Adrenal gland (tissue), 5 donors: ENCODE measurements around the gene ENTREP3.

Source experiments
- POLR2A ChIP-seq, 2 donors: fragments of 450-650 bp; IDR thresholded peaks; one replicate each; pipeline ENCODE4 v1.6.1; 2017; ENCODE audit warnings: antibody characterized with exemption in 2 of 2, mild to moderate bottlenecking in 2 of 2, moderate library complexity in 1 of 2
- TF ChIP-seq, protein P1 (sequence below), 6 experiments: fragments of 450-650 bp in 4 of 6; fragments of 200-600 bp in 2 of 6; sonication (generic) in 1 of 6; IDR thresholded peaks; 1 replicate in 5 of 6; 2 replicates in 1 of 6; pipeline versions ENCODE4 v1.5.1 to v1.8.0; 2016 to 2021; ENCODE audit warnings: antibody characterized with exemption in 6 of 6, mild to moderate bottlenecking in 2 of 6, moderate library complexity in 1 of 6
- donor health status: DM: no; HTN: no; CAD: no.

DNA sequence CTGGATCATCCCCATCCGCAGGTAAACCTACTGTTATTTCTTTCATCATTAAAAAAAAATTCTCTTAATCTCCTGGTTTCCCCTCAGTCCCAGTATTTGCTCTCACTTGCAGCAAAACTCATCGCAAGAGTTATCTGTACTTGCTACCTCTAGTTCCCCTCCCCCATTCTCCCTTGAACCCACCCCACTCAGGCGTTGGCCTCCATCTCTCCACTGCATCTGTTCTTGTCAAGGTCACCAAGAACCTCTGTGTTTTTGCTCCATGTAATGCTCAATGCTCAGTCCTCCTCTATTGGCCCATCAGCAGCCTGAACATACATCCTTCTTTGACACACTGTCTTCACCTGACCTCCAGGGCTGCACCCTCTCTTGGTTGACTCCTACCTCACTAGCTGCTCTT, 41.4 kb upstream of the ENTREP3 start:
- TF ChIP-seq, protein P1, sequence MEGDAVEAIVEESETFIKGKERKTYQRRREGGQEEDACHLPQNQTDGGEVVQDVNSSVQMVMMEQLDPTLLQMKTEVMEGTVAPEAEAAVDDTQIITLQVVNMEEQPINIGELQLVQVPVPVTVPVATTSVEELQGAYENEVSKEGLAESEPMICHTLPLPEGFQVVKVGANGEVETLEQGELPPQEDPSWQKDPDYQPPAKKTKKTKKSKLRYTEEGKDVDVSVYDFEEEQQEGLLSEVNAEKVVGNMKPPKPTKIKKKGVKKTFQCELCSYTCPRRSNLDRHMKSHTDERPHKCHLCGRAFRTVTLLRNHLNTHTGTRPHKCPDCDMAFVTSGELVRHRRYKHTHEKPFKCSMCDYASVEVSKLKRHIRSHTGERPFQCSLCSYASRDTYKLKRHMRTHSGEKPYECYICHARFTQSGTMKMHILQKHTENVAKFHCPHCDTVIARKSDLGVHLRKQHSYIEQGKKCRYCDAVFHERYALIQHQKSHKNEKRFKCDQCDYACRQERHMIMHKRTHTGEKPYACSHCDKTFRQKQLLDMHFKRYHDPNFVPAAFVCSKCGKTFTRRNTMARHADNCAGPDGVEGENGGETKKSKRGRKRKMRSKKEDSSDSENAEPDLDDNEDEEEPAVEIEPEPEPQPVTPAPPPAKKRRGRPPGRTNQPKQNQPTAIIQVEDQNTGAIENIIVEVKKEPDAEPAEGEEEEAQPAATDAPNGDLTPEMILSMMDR (IDR thresholded peaks at IDR 0.05) = no peak
- no peak for TF ChIP-seq POLR2A (IDR thresholded peaks at IDR 0.05)
